GM12872 (cell line): ENCODE data around the gene SETDB1.

Experiments used
- TF ChIP-seq, protein P1 (sequence below): IDR thresholded peaks from 3 replicates; pipeline ENCODE4 v1.5.1; 2011; ENCODE audit warnings: low read depth, mild to moderate bottlenecking, low read length, moderate library complexity; ENCODE audit not compliant: insufficient read depth

The SETDB1 gene

GRCh38 chr1:151009206-151009587 is 83.0 kb downstream of the SETDB1 start:
- TF ChIP-seq, protein P1, sequence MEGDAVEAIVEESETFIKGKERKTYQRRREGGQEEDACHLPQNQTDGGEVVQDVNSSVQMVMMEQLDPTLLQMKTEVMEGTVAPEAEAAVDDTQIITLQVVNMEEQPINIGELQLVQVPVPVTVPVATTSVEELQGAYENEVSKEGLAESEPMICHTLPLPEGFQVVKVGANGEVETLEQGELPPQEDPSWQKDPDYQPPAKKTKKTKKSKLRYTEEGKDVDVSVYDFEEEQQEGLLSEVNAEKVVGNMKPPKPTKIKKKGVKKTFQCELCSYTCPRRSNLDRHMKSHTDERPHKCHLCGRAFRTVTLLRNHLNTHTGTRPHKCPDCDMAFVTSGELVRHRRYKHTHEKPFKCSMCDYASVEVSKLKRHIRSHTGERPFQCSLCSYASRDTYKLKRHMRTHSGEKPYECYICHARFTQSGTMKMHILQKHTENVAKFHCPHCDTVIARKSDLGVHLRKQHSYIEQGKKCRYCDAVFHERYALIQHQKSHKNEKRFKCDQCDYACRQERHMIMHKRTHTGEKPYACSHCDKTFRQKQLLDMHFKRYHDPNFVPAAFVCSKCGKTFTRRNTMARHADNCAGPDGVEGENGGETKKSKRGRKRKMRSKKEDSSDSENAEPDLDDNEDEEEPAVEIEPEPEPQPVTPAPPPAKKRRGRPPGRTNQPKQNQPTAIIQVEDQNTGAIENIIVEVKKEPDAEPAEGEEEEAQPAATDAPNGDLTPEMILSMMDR = no peak

- TF ChIP-seq, protein P1 = no peak
Measured at GRCh38 chr1:151009674-151010345, 83.6 kb downstream of the SETDB1 start.

DNA sequence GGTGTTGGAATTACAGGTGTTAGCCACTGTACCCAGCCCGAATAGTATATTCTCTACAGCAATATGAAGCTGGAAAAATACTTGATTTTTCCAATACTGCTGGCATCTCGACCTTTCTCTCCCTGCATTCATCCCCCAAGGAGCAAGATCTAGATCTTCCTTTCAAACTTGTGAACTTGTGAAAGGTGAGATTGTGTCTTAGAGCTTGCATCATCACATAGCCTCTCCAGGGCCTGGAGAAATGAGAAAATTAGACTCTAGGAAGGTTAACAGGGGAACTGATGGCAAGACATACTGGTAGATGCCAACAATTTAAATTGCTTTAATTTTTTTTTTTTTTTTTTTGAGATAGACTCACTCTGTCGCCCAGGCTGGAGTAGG is 84.2 kb downstream of the SETDB1 start:
- TF ChIP-seq, protein P1 = no peak

GRCh38 chr1:151011154-151011850 is 85.1 kb downstream of the SETDB1 start:
- TF ChIP-seq, protein P1 = no peak

GRCh38 chr1:151012684-151013471 is 86.7 kb downstream of the SETDB1 start:
- TF ChIP-seq, protein P1 = no peak

GRCh38 chr1:151013518-151013917 is 87.4 kb downstream of the SETDB1 start:
- TF ChIP-seq, protein P1 = no peak
